ENCODE results near the gene EFCC1.

The EFCC1 gene

DNA sequence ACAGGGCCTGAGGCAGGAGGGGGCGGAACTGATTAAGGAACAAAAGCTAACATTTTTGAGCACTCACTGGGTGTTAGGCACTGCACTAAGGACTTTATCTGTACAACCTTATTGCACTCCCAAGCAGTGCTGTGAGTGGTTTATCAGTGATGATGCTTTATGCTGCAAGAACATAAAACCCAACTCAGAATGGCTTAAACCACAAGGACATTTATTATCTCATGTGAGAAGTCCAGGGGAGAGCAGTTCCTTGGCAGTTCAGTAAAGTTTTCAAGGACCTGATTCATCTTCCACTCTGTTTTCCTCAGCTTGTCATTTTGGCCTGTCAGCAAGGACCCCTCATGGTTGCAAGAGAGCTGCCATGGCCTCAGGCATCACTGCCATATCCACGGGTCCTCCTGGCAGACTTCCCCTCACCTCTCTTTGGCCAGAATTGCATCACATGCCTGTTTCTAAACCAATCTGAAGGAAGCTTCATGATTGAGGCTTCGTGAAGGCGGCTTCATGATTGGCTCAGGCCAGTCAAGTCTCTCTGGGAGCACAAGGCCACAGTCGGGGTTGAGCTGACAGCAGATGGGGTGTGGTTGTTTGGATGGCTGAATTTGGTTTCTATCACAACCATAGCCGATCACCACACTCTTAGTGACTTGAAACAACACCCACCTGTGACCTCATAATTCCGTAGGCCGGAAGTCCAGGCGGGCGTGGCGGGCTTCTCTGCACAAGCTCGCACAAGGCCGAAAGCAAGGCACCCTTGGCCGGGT is 15.8 kb downstream of the EFCC1 start:
- DNase-seq: no peak

DNA sequence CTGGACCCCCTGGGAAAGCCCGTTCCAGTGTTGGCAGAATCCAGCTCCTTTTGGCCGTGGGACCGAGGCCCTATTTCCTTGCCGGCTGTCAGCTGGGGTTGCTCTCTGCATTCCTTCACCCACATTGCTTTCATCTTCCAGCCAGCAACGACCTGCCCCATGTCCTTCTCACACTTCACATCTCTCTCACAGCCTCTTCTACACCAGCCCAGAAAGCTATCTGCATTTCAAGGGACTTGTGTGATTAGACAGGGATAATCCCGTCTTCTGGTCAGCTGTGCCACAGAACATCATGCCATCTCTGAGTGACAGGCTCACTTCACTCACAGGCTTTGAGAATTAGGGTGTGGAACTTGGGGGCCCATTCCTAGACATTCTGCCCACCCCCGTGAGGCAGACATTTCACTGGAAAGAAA is 16.4 kb downstream of the EFCC1 start:
- no peak for DNase-seq

DNA sequence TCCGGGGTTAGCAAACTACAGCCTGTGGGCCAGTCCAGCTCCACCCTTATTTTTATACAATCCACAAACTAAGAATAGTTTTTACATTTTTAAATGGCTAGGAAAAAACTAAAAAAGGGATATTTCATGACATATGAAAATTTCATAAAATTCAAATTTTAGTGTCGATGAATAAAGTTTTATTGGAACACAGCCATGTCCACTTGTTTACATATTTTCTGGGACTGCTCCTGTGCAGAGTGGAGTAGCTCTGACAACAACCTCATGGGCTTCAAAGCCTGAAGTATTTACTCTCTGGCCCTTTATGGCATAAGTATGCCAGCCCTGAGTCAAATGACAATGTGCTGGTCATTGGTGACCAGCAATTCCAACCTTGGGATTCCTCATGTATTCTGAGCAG is 17.2 kb downstream of the EFCC1 start:
- no peak for DNase-seq

DNA sequence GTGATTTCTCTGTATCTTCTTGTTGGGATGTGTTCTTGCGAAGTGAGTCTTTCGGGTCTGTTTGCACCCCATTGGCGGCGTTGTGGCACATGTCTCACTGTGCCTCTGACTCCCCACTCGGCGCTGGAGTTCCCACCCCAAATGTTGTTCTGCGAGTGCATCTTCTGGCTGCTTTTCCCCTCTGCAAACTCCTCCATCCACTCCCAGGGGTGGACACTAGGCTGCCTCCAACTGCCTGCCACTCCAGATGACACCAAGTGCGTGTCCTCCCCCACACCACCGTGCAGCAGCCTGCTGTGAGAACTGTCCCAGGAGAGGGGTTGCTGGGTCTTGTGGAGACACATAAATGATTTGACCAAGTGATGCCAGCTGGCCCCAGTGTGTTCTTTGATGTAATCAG is 17.6 kb downstream of the EFCC1 start:
- DNase-seq: no peak

DNA sequence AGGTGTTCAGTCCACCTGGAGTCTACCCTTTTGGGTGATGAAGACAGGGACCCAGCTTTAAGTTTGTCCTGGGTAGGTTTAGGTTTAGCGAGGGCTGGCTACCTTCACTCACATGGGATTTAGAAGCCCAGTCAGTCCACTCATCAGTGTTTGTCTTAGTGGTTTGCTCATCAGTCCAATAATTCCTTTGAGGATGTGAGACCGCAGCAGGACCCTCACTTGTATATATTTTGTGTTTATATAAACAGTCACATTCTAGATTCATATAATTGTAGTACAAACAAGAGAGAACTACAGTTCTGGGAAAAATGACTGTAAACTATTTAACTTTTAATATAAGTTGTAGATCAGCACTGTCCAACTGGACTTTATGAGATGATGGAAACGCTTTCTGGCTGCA is 18.2 kb downstream of the EFCC1 start:
- no peak for DNase-seq

DNA sequence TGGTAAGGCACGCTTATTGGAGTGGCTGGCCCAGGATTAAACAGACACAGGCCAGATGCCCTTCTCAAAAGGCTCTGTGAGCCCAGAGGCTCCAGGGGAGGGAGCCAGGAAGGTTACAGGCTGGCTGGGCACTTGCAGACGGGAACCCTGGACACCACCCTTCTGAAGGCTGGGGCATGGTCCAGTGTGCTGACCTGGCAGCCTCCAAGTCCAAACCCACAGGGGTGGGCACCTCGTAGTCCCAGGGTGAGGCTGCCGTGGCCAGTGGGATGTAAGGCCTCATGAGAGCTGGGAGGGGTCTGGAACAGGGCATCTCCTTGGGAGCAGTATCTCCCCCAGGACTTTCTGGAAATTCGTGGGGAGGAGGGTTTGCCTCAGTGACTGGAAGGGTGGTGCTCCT is 19.6 kb downstream of the EFCC1 start:
- no peak for DNase-seq

DNA sequence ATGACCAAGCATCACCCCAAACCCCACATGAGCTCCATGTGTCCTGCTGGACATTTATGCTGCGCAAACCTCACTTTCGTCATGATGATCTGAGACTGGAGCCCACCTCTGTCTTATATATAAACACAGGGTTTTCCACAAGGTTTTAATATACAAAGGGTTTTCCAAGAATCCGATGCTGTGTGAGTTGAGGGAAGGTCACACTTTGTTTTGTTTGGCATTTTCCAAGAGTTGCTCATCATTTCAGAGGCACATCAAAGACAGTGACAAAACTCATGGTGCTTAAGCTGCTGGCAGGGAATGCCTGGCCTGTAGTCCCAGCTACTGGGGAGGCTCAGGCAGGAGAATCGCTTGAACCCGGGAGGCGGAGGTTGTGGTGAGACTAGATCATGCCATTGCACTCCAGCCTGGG is 20.0 kb downstream of the EFCC1 start:
- DNase-seq: no peak

DNA sequence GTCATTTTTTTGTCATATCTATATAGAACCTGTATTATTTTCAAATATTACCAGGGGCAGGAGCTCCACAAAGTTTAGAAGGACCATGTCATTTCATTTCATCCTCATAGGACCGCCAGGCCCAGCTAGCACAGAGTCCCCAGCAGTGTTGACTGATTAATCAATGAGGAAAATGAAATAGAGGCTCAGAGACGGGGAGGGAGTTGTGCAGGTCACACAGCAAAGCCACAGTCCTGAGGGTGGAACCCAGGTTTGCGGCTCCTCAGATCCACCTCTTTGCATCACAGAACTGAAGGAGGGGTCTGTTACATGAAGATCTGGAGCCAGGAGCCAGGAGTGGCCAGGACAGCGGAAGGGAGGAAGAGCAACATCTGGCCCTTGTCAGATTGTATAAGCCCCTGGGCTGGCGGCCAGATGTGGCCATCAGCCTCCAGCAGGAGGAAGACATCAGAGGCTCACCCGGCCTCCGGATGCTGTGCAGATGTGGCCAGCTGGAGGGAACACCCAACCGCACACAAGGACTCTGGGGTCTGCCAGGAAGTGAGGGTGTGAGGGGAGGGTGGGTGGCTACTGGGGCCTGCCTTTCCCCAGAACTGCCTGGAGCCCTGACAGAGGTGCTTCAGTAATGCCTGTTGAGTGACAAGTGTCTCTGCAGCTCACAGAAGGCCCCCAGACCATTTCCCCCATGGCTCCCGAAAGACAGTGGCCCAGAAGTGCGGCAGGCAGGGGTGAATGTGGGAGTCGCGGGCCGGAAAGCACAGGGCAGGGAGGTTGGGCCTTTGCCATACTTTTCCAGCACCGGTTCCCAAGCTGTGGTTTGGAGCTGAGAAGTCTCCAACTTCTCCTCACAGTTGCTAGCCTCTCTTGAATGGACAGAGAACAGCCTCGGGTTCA is 21.3 kb downstream of the EFCC1 start:
- no peak for DNase-seq

DNA sequence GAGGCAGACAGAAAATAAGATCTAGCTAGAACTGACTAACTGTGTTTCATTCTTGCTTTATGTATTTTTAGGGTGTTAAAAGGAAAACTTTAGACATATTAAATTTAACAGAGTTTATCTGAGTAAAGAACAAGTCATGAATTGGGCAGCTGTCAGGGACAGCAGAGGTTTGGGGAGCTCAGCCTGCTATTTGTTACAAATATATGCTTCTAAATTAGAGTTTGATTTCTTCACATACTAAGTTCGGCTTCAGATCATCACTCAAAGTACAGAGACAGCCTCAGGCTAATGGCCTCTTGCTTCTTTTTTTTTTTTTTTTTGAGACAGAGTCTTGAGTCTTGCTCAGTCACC is 21.9 kb downstream of the EFCC1 start:
- DNase-seq: no peak

DNA sequence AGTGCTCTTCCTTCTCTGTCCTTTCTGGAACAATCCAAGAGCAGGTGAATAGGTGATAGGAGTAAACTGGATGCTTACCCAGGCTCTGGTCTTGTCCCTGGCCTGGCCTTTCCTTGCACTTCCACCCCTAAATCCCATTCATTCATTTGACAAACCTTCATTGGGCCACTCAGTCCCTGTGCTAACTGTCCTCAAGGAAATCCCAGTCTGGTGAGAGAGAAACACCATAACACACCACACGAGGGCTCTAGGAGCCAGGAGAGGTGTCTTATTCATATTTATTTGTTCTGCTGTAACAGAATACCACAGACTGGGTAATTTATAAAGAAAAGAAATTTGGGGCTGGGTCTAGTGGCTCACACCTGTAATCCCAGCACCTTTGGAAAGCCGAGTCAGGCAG is 22.8 kb downstream of the EFCC1 start:
- DNase-seq: no peak

DNA sequence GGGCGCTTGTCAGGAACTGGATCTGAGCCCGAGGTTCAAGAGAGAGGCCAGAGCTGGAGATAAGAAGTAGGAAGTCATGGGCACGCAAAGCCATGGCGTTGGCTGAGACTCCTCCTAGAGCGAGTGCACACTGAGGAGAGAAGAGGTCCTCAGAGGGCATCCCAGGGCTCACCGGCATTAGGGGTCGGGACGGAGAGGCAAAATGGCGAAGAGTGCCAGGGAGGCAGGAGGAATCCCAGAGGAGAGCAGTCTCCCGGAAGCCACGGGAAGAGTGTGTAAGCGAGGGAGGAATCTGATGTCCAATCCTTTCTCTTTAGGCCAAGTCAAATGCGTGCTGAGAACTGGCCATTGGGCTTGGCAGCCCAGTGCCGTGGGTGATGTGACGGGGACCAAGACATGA is 24.0 kb downstream of the EFCC1 start:
- DNase-seq: no peak

DNA sequence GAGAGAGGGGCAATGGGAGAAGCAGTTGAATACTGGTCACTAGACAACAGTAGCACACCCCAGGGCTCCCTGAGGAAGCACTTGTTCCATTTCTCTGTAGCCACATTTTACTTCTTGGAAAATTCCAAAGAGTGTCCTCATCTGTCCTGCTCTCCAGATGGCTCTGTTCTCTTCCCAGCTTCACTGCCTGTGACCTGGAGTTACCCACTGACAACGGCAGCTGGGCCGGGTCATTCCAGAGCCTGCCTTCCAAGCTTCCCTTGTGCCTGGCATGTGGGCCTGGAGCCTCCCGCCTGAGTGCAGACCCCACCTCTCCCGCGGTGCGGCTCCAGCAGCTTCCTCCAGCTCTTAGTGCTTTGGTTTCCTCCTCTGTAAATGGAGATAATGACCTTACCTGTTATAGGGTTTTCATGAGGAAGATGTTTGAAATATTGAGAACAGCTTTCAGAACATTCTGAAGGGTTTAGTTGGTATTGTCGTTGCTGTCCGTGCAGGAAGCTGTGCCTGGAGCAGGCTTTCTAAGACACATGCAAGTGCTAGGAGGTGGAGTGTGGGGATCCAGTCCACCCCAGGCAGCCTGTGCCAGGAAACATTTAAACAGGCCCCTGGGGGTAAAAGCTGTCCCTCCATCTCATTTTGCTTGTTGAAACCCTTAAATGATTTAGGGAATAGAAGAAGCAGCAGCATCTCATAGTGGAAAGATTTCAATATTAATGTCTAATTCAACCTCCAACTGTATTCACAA is 24.8 kb downstream of the EFCC1 start:
- no peak for DNase-seq

DNA sequence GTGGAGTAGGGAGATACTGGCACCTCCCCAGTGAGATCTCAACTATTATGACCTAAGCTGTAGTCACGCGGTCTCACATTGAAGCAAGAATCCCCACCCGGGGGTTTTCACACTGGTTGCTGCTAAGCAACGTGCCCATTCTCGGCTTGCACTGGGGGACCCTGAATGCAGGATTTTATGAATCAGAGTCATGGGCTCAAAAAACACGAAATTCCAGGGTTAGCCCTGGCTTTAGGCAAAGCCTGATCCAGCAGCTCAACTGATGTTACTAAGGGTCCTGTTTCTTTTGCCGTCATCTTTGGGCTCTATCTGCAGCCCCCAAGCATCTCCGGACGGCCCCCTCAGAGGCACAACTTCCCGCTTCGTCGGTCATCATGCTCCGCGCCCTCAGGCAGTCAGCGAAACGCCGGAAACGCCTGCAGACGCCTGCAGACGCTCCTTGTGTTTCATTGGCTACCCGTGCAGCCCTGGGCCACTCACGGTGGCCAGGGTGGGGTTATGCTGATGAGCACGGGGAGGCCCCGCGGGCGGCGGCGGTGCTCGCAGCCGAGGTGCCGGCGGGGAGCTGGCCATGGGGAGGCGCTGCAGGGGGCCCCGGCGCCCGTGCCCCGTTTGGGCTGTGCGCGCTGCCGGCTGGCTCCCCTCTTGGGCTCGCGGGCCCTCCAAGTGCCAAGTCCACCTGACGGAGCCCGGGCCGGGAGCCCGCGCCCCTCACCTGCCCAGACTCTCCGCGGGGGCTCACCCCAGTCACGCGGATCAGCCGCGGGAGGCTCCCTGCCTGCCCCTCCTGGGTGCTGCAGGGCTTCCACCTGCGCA is 25.8 kb downstream of the EFCC1 start:
- DNase-seq: peak; percentile 94

DNA sequence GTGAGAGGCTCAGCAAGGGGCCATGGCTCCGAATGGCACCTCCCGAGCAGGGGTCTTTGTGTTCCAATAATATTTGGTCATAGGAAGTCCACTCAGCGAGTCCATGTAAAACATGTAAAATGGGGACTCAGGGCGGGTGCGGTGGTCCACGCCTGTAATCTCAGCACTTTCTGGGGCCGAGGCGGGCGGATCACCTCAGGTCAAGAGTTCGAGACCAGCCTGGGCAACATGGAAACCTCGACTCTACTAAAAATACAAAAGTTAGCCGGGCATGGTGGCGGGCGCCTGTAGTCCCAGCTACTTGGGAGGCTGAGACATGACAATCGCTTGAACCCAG is 26.4 kb downstream of the EFCC1 start:
- DNase-seq: no peak

DNA sequence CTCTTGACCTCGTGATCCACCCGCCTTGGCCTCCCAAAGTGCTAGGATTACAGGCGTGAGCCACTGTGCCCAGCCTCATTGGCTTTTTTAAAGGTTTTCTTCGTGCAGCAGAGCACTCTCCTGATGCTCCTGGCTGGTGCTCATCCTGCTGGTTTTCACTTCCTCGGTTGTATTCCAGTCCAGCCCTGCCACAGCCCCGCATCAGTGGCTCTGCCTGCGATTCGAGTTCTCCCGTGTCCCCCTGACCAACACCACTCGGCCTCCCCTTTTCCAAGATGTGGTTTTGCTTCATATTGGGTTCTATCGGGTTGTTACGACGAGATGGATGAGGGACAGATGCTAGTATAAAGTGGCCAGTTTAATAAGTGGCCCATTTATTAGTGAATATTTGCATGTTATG is 27.8 kb downstream of the EFCC1 start:
- DNase-seq: no peak

DNA sequence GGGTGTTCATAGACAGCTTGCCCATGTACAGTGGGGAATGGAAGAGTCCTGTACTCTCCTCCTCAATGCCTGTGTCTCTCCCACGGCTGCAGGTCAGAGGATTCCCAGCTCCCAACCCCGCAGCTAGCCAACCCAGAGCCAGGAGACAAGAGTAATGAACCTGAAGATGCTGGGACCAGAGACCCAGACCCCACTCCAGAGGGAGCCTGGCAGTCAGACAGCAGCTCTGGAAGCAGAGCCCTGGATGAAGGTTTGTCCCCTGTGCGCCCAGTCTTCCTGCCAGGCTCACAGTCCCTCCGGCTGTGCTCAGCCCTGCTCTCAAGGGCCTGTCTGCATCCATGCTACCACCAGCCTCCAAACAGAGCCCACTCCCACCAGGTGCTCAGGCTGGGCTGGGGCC is 29.5 kb downstream of the EFCC1 start:
- DNase-seq: no peak

DNA sequence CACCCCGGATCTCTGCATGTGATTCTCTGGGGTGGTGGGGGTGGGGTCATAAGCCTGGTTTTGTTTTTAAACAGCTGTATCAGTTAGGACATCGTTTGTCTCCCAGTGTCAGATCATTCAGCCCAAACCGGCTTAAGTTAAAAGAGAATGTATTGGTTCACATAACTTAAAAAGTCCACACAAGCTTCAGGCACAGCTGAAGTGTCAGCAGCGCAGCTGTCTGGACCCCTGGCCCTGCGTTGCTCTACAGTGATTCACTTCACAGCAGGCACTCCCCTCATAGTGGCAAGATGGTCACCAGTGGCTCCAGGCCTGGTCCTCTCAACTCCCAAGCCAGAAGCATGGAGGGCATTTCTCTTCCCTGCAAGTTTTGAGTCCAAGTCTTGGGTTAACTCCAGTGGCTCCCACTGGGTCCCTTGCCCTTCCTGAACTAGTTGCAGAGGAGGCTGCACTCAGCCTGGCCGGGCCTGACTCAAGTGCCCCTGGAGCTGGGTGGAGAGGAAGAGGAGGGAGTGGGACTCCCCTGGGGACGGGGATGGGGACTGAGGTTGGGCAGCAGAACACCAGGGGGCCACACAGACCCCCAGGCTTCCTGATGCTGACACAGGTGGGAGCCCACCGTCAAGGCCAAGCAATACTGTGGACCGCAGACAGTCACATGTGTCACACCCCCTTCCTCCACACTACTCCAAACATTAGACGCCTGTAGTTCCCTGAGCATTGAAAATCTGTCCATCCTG is 30.5 kb downstream of the EFCC1 start:
- no peak for DNase-seq

DNA sequence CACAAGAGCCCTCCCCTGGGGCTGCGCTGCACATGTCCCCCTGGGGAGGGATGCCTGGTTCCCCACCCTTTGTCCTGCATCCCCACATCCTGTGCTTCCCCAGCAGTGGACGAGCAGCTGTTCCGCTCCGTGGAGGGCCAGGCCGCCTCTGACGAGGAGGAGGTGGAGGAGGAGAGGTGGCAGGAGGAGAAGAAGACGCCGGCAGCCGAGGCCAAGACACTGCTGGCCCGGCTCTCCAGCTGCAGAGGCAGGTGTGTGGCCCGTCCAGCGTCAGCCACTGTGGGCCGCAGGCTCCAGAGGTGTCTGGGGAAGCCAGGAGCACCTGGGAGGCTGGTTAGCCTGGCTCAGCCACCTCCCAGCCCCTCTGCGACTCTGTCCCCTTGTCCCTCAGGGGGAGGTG is 31.6 kb downstream of the EFCC1 start:
- no peak for DNase-seq

DNA sequence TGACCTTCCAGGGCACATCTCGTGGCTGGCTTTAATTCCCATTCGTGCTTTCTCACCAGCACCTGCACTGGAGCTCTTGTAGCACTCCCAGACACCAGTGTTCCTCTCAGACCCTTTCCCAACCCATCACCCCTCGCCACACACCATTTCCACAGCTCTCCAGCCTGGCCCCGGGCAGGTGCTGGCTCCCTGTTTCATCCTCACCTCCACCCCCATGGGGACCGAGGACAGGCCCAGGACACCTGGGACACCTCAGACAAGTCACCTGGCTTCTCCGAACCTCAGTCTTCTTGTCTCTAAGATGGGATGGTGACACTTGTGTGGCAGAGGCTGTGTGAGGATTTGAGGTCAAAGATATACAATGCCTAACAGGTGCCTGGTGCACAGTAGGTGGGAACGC is 32.0 kb downstream of the EFCC1 start:
- DNase-seq: no peak

DNA sequence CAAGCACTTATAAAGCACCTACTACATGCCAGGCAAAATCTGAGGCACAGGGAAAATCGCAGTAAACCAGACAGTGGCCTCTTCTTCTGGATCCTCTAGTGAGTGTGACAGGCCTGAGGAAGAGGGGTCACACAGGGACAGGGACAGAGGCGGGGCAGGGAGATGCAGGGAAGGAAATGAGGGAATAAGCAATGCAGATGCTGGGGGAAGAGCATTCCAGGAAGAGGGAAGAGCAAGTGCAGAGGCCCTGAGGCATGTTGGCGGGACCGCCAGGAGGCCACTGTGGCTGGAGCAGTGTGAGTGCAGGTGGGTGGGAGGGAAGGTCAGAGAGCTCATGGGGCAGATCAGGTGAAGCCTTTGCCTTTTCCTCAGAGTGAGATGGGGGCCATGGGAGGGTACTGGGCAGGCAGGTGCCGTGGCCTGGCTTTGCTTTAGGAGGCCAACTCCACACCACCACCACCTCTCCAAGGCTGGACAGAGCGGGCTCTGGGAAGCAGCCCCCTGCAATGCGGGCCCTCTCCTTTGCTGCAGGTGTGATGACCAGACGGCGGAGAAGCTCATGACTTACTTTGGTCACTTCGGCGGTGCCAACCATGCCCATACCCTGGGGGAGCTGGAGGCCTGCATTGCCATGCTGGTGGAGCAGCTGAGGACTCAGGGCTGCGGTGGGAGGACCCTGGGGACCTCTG is 32.7 kb downstream of the EFCC1 start:
- no peak for DNase-seq

DNA sequence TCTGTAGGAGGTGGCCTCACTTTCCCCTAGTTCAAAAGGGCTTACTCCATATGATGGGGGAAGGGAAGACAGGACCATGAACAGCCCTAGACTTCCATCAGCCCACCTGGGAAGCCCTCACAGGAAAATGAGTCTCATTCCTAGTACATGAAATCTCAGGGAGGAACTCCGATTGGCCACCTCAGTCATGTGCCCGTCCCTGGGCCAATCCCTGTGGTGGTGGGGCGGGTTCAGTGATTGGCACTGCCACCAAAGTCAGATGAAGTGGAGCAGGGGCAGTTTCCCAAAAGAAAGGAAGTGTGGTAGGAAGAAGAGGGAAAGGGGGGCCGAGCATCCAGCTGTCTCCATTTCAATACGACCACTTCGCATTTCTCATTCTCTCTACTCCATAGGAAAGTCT is 33.5 kb downstream of the EFCC1 start:
- no peak for DNase-seq

All from DMS153 (cell line).